ENCODE data around the gene ULK1.

Gene ULK1

GRCh38 chr12:131901431-131902331, 7.3 kb downstream of the ULK1 start:
- ATAC-seq (replicated peaks; ENCODE audit: extremely low read depth, poor library complexity, severe bottlenecking) (no peak), DNase-seq (ENCODE audit: low spot score in 2 of 2) (no peak)
- Mint-ChIP-seq H3K4me3 (no peak overlapping the region), H3K9me3 (no peaks in the 10 kb centered on the region), H3K4me1 (peaks cover 36% of the 10 kb centered on the region), H3K27me3 (no peaks in the 10 kb centered on the region), H3K36me3 (ENCODE audit: insufficient read depth) (peaks cover 7% of the 10 kb centered on the region), H3K27ac (ENCODE audit: low read depth) (no peak overlapping the region)

- no peak overlapping the region for H3K27ac Mint-ChIP-seq (ENCODE audit: low read depth)
- H3K27me3 Mint-ChIP-seq, result no peaks in the 10 kb centered on the region
- H3K4me1 Mint-ChIP-seq, result peaks cover 29% of the 10 kb centered on the region
- peaks cover 11% of the 10 kb centered on the region for H3K36me3 Mint-ChIP-seq (ENCODE audit: insufficient read depth)
- no peaks in the 10 kb centered on the region for H3K9me3 Mint-ChIP-seq
- no peak for DNase-seq (ENCODE audit: low spot score in 2 of 2)
- no peak for ATAC-seq (replicated peaks; ENCODE audit: extremely low read depth, poor library complexity, severe bottlenecking)
- no peak overlapping the region for H3K4me3 Mint-ChIP-seq
Measured at GRCh38 chr12:131902332-131903241, 8.2 kb downstream of the ULK1 start.

- Mint-ChIP-seq H3K9me3 (no peaks in the 10 kb centered on the region), H3K27ac (ENCODE audit: low read depth) (peak overlapping the region; percentile 51), H3K36me3 (ENCODE audit: insufficient read depth) (peaks cover 12% of the 10 kb centered on the region), H3K4me1 (peaks cover 23% of the 10 kb centered on the region), H3K4me3 (no peak overlapping the region), H3K27me3 (no peaks in the 10 kb centered on the region)
- ATAC-seq (replicated peaks; ENCODE audit: extremely low read depth, poor library complexity, severe bottlenecking) (no peak), DNase-seq (ENCODE audit: low spot score in 2 of 2) (no peak)
Measured at GRCh38 chr12:131903270-131904255, 9.1 kb downstream of the ULK1 start.

GRCh38 chr12:131904346-131904745, 9.9 kb downstream of the ULK1 start:
- Mint-ChIP-seq H3K4me3 (no peak overlapping the region), H3K4me1 (peaks cover 23% of the 10 kb centered on the region), H3K36me3 (ENCODE audit: insufficient read depth) (peaks cover 12% of the 10 kb centered on the region), H3K27ac (ENCODE audit: low read depth) (no peak overlapping the region), H3K9me3 (no peaks in the 10 kb centered on the region), H3K27me3 (no peaks in the 10 kb centered on the region)
- DNase-seq (ENCODE audit: low spot score in 2 of 2) (no peak), ATAC-seq (replicated peaks; ENCODE audit: extremely low read depth, poor library complexity, severe bottlenecking) (no peak)

- no peak for ATAC-seq (replicated peaks; ENCODE audit: extremely low read depth, poor library complexity, severe bottlenecking)
Measured at GRCh38 chr12:131905081-131905629, 10.7 kb downstream of the ULK1 start.

GRCh38 chr12:131905630-131906091, 11.2 kb downstream of the ULK1 start:
- peaks cover 18% of the 10 kb centered on the region for H3K4me1 Mint-ChIP-seq
- no peak for DNase-seq (ENCODE audit: low spot score in 2 of 2)
- H3K27me3 Mint-ChIP-seq, result no peaks in the 10 kb centered on the region
- no peak overlapping the region for H3K27ac Mint-ChIP-seq (ENCODE audit: low read depth)
- H3K4me3 Mint-ChIP-seq, result no peak overlapping the region
- peaks cover 9% of the 10 kb centered on the region for H3K36me3 Mint-ChIP-seq (ENCODE audit: insufficient read depth)
- H3K9me3 Mint-ChIP-seq, result no peaks in the 10 kb centered on the region
- no peak for ATAC-seq (replicated peaks; ENCODE audit: extremely low read depth, poor library complexity, severe bottlenecking)

More at GRCh38 chr12:131905081-131905629, 10.7 kb downstream of the ULK1 start:
- Mint-ChIP-seq H3K4me1 (peaks cover 20% of the 10 kb centered on the region), H3K9me3 (no peaks in the 10 kb centered on the region), H3K36me3 (ENCODE audit: insufficient read depth) (peaks cover 10% of the 10 kb centered on the region), H3K27me3 (no peaks in the 10 kb centered on the region), H3K4me3 (no peak overlapping the region), H3K27ac (ENCODE audit: low read depth) (no peak overlapping the region)
- no peak for DNase-seq (ENCODE audit: low spot score in 2 of 2)

GRCh38 chr12:131907379-131908091, 13.1 kb downstream of the ULK1 start:
- Mint-ChIP-seq H3K27me3 (no peaks in the 10 kb centered on the region), H3K36me3 (ENCODE audit: insufficient read depth) (peaks cover 10% of the 10 kb centered on the region), H3K4me3 (no peak overlapping the region), H3K4me1 (peaks cover 12% of the 10 kb centered on the region), H3K27ac (ENCODE audit: low read depth) (no peak overlapping the region), H3K9me3 (no peaks in the 10 kb centered on the region)
- ATAC-seq (replicated peaks; ENCODE audit: extremely low read depth, poor library complexity, severe bottlenecking) (no peak), DNase-seq (ENCODE audit: low spot score in 2 of 2) (no peak)

- no peaks in the 10 kb centered on the region for H3K9me3 Mint-ChIP-seq
- H3K36me3 Mint-ChIP-seq (ENCODE audit: insufficient read depth), result peaks cover 11% of the 10 kb centered on the region
Measured at GRCh38 chr12:131908092-131909080, 14.0 kb downstream of the ULK1 start.

GRCh38 chr12:131909081-131909751, 14.8 kb downstream of the ULK1 start:
- H3K4me3 Mint-ChIP-seq, result no peak overlapping the region
- H3K27ac Mint-ChIP-seq (ENCODE audit: low read depth), result no peak overlapping the region
- H3K27me3 Mint-ChIP-seq, result no peaks in the 10 kb centered on the region
- H3K4me1 Mint-ChIP-seq, result peaks cover 6% of the 10 kb centered on the region
- no peak for ATAC-seq (replicated peaks; ENCODE audit: extremely low read depth, poor library complexity, severe bottlenecking)
- DNase-seq (ENCODE audit: low spot score in 2 of 2), result no peak
- H3K36me3 Mint-ChIP-seq (ENCODE audit: insufficient read depth), result peaks cover 11% of the 10 kb centered on the region
- no peaks in the 10 kb centered on the region for H3K9me3 Mint-ChIP-seq

More at GRCh38 chr12:131908092-131909080, 14.0 kb downstream of the ULK1 start:
- Mint-ChIP-seq H3K27ac (ENCODE audit: low read depth) (no peak overlapping the region), H3K27me3 (no peaks in the 10 kb centered on the region), H3K4me3 (no peak overlapping the region), H3K4me1 (peaks cover 12% of the 10 kb centered on the region)
- no peak for DNase-seq (ENCODE audit: low spot score in 2 of 2)
- no peak for ATAC-seq (replicated peaks; ENCODE audit: extremely low read depth, poor library complexity, severe bottlenecking)

GRCh38 chr12:131909752-131910219, 15.4 kb downstream of the ULK1 start:
- Mint-ChIP-seq H3K9me3 (no peaks in the 10 kb centered on the region), H3K27ac (ENCODE audit: low read depth) (no peak overlapping the region), H3K4me1 (peaks cover 6% of the 10 kb centered on the region), H3K36me3 (ENCODE audit: insufficient read depth) (peaks cover 11% of the 10 kb centered on the region), H3K27me3 (no peaks in the 10 kb centered on the region), H3K4me3 (no peak overlapping the region)
- ATAC-seq (replicated peaks; ENCODE audit: extremely low read depth, poor library complexity, severe bottlenecking) (no peak), DNase-seq (ENCODE audit: low spot score in 2 of 2) (no peak)
